HG02852 (cell line): Measurements from ENCODE around the gene KATNA1.
"Not testable (repeated sequence)": the region's sequence is repeated elsewhere in the genome, so short reads cannot be mapped to it uniquely, and the experiment has no call there.

Experiments used
- ATAC-seq: cut with Tn5 transposase; IDR thresholded peaks from one replicate; pipeline ENCODE4 v1.9.1; 2021; ENCODE audit warnings: mild to moderate bottlenecking, moderate library complexity; ENCODE audit not compliant: unreplicated experiment

Gene KATNA1

GRCh38 chr6:149648148-149649145 lies at the start of gene KATNA1:
KATNA1 (minus strand) TSS chr6:149648714; CDS start chr6:149638547, 10,167 bp downstream.
- peak; percentile 83 for ATAC-seq

- ATAC-seq, result no peak
These were observed 49.7 kb upstream of the KATNA1 start for GRCh38 chr6:149698175-149698574.

- ATAC-seq, result no peak
These were observed 48.4 kb upstream of the KATNA1 start for GRCh38 chr6:149696901-149697300.

GRCh38 chr6:149694921-149695320 lies 46.4 kb upstream of the KATNA1 start:
- ATAC-seq, result no peak

GRCh38 chr6:149691201-149691600 lies 42.7 kb upstream of the KATNA1 start:
- ATAC-seq, result no peak

GRCh38 chr6:149686230-149686629 lies 37.7 kb upstream of the KATNA1 start:
- ATAC-seq, result no peak

- no peak for ATAC-seq
These were observed 34.8 kb upstream of the KATNA1 start for GRCh38 chr6:149683256-149683859.

- not testable (repeated sequence) for ATAC-seq
These were observed 33.3 kb upstream of the KATNA1 start for GRCh38 chr6:149681845-149682244.

GRCh38 chr6:149681209-149681608 lies 32.7 kb upstream of the KATNA1 start:
- ATAC-seq, result no peak

- peak; percentile 44 for ATAC-seq
These were observed 32.0 kb upstream of the KATNA1 start for GRCh38 chr6:149680503-149680902.

GRCh38 chr6:149672265-149672664 lies 23.8 kb upstream of the KATNA1 start:
- not testable (repeated sequence) for ATAC-seq

GRCh38 chr6:149660028-149660427 lies 11.5 kb upstream of the KATNA1 start:
- ATAC-seq, result no peak

- no peak for ATAC-seq
These were observed 8.9 kb upstream of the KATNA1 start for GRCh38 chr6:149657441-149657840.

- peak; percentile 40 for ATAC-seq
These were observed 2.5 kb upstream of the KATNA1 start for GRCh38 chr6:149651056-149651455.

- ATAC-seq, result no peak
These were observed 1.9 kb downstream of the KATNA1 start for GRCh38 chr6:149646599-149646998.

GRCh38 chr6:149642829-149643580 lies 5.5 kb downstream of the KATNA1 start:
- no peak for ATAC-seq

GRCh38 chr6:149636124-149636523 lies 12.4 kb downstream of the KATNA1 start:
- no peak for ATAC-seq

GRCh38 chr6:149634315-149634714 lies 14.2 kb downstream of the KATNA1 start:
- no peak for ATAC-seq

- ATAC-seq, result peak; percentile 91
These were observed 19.5 kb downstream of the KATNA1 start for GRCh38 chr6:149628875-149629510.

- no peak for ATAC-seq
These were observed 20.8 kb downstream of the KATNA1 start for GRCh38 chr6:149627672-149628071.

GRCh38 chr6:149615805-149616204 lies 32.7 kb downstream of the KATNA1 start:
- no peak for ATAC-seq
